Measurements from ENCODE around the gene EYS.

GRCh38 chr6:65295812-65296211, 411.2 kb downstream of the EYS start:
- TF ChIP-seq, protein P1, sequence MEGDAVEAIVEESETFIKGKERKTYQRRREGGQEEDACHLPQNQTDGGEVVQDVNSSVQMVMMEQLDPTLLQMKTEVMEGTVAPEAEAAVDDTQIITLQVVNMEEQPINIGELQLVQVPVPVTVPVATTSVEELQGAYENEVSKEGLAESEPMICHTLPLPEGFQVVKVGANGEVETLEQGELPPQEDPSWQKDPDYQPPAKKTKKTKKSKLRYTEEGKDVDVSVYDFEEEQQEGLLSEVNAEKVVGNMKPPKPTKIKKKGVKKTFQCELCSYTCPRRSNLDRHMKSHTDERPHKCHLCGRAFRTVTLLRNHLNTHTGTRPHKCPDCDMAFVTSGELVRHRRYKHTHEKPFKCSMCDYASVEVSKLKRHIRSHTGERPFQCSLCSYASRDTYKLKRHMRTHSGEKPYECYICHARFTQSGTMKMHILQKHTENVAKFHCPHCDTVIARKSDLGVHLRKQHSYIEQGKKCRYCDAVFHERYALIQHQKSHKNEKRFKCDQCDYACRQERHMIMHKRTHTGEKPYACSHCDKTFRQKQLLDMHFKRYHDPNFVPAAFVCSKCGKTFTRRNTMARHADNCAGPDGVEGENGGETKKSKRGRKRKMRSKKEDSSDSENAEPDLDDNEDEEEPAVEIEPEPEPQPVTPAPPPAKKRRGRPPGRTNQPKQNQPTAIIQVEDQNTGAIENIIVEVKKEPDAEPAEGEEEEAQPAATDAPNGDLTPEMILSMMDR (IDR thresholded peaks at IDR 0.05; ENCODE audit: low read length) = no peak
- TF ChIP-seq EZH2 (optimal IDR thresholded peaks at IDR 0.05; ENCODE audit: low read depth, low read length) (no peak), EZH2phosphoT487 (IDR thresholded peaks at IDR 0.05; ENCODE audit: low read length) (no peak)

Measured in MM.1S (cell line).